EL (cell line): ENCODE results near the gene BTBD9.

ENCODE experiments used
- DNase-seq: peaks from one replicate; pipeline ENCODE4 v3.0.0-alpha.2; 2016

BTBD9 gene

DNA sequence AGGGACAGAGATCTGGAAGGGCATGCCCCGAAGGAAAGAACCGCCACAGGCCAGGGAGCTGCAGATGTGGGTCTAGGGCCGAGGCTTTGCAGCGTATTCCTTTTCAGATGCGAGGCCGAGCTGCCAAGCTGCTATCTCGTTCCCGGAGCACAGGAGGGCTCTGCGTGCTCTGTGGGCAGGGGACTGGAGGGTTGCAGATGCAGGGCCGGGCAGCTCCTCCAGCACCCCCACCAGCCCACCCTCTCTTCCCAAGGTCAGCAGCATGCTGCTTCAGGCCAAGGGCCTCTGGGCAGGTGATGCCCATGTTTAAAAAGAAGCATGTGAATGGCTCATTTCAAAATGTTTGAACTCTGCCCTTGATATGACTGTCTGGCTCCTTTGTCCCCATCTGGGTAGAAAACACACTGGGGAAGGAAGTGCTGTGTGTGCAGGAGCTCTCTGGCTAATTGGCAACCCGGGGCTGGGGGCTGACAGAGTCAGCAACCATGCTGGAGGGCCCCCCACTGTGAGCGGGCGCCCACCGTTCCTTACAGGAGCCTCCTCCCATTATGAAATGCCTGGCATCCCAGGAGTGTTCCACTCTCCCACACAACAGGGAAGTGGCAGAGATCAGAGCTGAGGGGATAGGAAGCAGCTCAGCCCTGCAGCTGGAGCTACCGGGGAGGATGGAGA lies 466.9 kb downstream of the BTBD9 start:
- DNase-seq, result no peak

- no peak for DNase-seq
Measured at GRCh38 chr6:38171997-38172738, 467.6 kb downstream of the BTBD9 start.

- no peak for DNase-seq
Measured at GRCh38 chr6:38170666-38171355, 468.9 kb downstream of the BTBD9 start.

DNA sequence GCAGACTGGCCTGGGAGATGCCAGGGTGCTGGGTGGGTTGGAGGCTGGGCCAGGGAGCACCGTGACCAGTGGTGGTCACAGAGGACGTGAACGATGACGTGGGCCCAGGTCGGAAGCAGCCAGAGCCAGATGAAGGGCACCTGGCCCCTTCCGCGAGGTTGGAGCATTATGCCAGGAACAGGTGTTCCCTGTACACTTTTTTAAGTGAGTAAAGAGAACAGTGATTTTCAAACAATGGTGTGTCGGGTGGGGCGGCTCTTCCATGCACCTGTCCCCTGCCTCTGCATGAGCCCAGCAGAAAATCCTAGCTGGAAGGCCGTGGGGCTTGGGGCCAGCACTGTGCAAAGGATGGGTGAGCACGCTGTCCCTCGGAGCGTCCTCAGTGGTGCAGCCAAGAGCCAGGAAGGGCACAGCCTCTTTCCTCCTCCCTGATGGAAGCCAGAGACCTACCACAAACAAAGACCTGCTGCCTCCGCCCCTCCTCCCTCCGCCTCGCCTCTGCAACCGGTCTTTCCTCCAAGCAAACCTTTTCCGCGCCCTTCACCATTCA lies 469.7 kb downstream of the BTBD9 start:
- DNase-seq, result no peak

DNA sequence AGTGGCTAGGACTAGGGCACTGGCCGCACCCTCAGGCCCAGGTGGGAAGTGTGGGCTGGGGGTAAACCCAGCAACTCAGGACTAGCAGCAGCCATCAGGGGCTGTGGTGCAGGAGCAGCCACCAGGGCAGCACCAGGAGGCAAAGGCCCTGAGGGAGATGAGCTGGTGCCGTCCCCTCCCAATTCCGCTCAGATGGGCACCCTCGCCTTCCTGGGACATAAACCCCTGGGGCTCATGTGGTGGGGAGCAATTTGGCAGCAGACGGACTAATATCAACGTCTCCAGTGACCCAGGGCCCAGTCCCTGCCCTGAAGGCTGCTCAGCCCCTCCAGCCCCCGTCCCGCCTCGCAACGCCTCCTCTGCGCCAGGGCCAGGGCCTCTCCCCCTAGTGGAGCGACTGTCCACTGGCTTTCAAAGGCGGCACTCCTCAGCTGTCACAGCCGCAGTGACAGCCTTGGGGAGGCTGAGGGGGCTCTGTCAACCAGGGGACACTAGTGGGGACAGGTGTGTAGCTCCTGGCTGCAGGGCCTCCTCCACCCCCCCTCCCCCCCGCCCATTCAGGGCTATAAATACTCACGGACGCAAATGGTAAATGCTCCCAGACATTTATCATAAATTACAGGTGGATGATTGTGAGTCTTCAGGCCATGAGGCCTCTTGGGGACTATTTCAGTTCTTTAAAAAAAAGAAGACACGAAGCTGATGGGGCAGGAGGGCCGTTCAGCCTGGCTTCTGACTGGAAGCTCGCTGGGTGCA lies 470.3 kb downstream of the BTBD9 start:
- no peak for DNase-seq

DNA sequence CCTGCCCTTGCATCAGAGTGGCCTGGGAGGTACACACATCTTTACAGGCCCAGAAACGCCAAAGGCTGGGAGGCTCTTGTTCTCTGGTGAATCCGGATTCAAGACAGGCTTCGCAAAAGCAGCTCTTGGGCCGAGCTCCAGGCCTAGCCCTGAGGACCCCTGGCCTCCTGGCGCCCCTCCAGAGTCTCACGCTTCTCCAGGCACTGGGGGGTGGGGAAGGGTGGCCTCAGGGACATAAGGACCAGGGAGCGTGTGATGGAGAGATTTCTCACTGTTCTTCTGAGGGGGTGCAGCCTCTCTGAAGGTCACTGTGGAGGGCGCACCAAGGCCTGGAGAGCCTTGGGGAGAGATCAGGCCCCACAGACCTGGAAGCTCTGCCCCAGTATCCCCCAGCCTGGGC lies 471.0 kb downstream of the BTBD9 start:
- DNase-seq, result no peak

DNA sequence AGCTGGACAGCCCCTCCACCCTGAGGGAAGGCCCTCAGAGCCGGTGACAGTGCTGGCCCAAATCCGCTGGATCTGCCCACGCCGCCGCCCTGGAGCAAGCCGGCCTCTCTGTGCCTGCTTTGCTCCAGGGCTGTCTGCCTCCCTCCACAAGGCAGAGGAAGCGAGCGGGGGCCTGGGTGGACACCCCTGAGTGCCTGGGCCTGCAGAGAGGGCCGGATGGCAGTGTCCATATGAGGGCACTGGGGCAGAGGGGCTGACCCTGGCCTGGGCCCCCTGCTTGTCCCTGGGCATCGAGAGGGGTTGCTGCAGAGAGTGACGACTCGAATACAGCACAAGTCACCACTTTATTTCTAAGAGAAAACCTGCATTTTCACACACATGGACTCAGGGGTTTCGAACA lies 471.6 kb downstream of the BTBD9 start:
- DNase-seq, result no peak

GRCh38 chr6:38167598-38167997 lies 472.1 kb downstream of the BTBD9 start:
- DNase-seq, result no peak

DNA sequence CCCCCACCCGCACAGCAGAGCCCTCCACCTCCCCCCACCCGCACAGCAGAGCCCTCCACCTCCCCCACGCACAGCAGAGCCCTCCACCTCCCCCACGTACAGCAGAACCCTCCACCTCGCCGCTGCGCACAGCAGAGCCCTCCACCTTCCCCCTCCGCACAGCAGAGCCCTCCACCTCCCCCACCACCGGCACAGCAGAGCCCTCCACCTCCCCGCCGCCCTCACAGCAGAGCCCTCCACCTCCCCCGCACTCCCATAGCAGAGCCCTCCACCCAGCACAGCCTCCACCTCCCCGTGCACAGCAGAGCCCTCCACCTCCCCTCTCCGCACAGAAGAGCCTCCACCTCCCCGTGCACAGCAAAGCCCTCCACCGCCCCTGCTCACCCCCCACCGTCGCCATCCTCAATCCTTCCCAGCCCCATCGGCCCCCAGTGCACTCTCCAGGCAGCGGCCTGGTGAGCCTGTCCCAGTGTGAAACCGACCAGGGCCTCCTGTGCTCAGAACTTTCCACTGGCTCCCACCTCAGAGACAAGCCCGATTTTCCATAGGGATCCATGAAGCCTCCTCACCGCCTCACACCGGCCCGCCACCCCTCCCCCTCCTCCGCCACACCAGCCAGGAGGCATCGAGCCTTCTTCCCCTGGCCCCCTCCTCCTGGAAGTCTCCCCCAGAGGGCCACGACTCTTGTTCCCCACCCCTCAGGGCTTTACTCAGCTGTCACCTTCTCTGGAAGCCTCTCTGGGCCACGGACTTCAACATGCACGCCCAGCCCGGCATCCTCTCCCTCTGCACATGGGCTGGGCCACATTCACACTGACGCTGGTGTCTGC lies 473.1 kb downstream of the BTBD9 start:
- DNase-seq, result no peak

GRCh38 chr6:38164671-38165108 lies 475.0 kb downstream of the BTBD9 start:
- no peak for DNase-seq

GRCh38 chr6:38164131-38164481 lies 475.6 kb downstream of the BTBD9 start:
- DNase-seq, result no peak

DNA sequence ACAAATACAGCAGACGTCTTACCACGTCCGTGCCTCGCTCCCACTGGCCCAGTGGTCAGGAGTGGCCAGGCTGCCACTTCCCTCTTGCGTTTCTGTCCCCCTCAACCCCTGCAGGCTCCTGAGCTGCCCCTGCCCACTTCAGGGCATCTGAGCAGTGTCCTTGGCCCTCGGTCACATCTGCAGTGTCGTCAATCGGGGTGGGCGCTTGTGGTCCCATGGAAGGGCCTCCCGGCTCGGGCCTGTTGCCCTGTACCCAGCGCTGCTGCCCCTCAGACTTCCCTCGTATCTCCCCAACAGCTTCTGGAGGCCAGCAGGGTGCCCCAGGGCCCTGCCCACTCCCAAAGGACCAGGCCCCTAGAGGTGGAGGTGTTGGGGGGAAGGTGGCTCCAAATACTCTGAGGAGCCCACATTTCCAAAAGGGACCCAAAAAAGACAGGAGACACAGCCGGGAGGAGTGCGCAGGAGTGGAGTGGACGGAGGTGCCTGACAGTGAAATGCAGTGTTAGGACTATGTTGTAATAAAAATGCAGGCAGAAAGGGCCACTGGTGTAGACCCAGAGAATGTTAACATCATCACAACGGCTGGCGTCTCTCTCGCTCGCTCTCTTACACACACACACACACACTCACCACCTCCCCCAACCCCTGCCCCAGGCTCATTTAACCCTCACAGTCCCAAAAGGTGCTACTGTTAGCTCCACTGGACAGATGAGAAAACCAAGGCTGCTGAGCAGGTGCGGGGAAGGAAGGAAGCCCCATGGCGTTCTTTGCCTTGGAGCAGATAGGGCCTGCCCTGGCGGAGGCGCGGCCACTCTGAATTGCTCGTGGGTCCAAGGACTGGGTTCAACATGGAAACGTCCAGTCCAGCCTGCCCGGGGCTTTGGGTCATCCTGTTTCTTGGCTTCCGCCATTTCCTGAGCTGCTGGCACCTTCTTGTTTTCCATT lies 476.3 kb downstream of the BTBD9 start:
- DNase-seq, result no peak

DNA sequence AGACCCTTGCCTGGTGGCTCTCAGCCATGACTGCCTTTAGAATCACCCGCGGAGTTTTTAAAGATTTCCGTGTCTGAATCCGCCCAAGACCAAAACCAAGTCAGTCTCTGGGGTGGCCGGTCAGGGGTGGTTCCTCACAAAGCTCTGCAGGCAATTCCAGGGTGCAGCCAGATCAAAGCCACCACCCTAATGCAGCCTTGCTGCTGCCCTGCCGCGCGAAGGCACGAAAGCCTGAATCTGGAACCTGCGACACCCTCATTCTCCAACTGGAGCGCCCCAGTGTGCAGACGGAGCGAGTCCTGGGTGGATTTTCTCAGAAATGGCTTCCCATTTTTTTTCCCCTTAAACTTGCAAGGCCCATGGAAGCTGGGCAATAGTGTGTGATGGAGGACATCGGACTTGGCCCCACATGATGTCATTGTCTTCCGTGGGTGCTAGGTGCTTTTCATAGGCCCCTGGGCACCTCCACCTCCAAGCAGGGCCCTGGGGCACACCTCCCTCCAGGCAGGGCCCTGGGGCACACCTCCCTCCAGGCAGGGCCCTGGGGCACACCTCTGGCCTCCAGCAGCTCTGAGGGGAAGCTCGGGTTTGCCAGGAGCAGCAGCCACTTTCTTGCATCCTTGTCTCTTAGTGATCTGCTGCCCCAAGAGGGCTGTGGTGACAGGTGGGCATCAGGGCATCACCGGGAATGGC lies 477.1 kb downstream of the BTBD9 start:
- no peak for DNase-seq

- DNase-seq, result no peak
Measured at GRCh38 chr6:38161754-38162492, 477.8 kb downstream of the BTBD9 start.

- DNase-seq, result no peak
Measured at GRCh38 chr6:38161331-38161730, 478.4 kb downstream of the BTBD9 start.

GRCh38 chr6:38160831-38161230 lies 478.9 kb downstream of the BTBD9 start:
- DNase-seq, result no peak

DNA sequence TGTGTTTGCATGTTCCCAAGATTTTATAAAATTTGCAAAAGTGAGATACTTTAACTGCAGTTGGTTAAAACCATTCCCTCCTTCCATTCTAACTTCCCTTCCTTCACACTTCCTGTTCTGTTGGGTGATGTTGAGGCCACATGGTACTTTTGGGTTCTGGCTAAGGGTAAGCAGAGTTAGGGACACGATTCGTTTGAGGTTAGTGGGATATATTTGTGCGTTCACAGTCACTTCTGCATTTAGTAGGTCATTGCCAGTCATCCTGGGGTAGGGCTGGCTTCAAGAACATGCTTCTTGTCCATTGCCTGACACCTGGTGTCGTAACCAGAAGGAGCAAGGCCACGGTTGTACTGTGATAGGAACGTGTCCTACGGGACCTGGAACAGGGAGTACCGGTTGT lies 480.1 kb downstream of the BTBD9 start:
- DNase-seq, result no peak

DNA sequence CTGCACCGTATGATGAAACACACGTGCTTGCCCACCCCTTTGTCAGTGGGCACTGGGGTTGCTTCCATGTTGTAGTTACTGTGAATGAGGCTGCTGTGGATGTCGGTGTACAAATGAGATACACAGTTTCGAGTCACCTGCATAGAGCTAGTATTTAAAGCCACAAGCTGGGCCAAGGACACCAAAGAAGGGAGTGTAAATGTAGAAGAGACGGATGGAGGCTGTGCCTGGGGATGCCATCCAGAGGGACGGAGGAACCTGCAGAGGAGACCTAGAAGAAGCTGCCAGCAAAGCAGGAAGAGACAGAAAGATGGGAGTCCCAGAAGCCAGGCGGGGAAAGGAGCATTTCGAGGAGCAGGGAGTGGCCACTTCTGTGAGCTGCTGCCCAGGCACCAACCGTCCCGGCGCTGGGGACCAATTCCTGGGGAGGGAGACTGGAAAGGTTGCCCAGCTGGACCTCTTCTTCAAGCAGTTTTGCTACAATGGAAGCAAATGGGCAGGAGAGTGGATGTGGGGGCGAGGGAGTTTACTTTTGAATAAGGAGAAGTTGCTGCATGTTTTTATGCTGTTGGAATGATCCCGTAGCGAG lies 480.9 kb downstream of the BTBD9 start:
- DNase-seq, result no peak

DNA sequence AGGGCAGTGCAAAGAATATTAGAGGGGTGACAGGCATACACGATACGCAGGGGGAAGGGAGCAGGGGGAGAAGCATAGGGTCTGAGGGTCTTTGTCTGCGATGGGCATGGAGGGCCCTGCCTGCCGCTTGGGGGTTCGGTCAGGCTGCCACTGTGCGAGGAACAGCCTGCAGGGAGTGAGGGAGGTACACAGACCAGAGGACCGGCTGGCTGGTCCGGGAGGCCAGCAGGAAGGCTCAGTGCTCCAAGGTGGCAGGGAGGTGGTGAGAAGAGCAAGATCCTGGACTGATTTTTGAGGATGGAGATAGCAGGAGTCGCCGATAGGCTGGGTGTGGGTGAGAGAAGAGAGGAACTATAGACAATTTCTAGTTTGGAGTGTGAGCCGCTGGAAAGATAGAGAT lies 481.8 kb downstream of the BTBD9 start:
- DNase-seq, result no peak
